Endometrial microvascular endothelial cells (primary cell): ENCODE data around the gene ITPR3. TPM values are rescaled to one million over a fixed set of nuclear protein-coding genes. Genes with fewer than 3 reads are reported as not detected.
"Not testable (repeated sequence)": the region's sequence is repeated elsewhere in the genome, so short reads cannot be mapped to it uniquely, and the experiment has no call there.

Experiments used
- in situ Hi-C: cut with HindIII; loops from 2 replicates; pipeline ENCODE4 v1.10.0; 2017; ENCODE audit warnings: low sequenced_read_pairs, low pct_unique_long_range_greater_than_20kb; ENCODE audit errors: inconsistent ontology term
- total RNA-seq: library from RNA; depleted of rRNA; stranded (reverse); fragments of >200 nt; gene quantifications from one replicate; pipeline ENCODE4 v1.2.3, GENCODE V29; 2015; ENCODE audit errors: inconsistent ontology term

ITPR3 gene
- total RNA-seq, 1 donor from 2014 or later = 56.0 TPM

DNA sequence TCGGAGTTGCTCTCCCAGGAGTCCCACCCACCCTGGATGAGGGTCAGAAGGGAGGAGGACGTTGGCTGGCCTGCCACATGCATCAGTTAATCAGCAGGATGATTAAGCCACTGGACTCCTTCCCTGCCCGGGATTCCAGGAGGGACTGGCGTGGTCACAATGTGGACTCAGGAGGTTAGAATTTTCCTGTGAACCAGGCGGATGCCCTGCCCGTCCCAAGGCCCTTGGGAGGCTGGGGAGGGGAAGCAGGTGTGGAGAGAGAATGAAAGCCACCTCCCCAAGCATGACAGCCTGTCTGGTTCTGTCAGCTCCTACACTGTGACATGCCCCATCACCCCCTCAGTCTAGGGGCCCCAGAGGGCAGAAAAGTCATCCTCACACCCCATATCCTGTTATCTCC lies 11.6 kb upstream of the ITPR3 start:
- in situ Hi-C loops = no loop called here

DNA sequence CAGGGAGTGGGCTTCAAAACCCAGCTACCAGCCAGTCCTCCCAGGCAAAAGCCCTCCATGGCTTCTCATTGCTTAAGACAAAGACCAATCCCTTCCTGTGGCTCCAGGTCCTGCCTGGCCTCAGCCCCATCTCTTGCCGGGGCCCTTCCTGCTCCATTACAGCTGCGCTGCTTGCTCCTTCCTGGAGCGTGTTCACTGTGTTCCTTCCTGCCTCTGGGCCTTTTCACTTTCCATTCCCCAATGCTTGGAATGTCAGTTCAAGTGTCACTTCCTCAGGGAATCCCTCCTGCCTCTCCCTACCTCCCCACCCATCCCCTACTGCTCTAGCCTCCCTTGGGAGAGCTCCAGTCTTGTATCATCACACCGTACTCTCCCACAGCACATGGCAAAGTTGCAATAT lies 11.1 kb upstream of the ITPR3 start:
- in situ Hi-C loops = no loop called here

DNA sequence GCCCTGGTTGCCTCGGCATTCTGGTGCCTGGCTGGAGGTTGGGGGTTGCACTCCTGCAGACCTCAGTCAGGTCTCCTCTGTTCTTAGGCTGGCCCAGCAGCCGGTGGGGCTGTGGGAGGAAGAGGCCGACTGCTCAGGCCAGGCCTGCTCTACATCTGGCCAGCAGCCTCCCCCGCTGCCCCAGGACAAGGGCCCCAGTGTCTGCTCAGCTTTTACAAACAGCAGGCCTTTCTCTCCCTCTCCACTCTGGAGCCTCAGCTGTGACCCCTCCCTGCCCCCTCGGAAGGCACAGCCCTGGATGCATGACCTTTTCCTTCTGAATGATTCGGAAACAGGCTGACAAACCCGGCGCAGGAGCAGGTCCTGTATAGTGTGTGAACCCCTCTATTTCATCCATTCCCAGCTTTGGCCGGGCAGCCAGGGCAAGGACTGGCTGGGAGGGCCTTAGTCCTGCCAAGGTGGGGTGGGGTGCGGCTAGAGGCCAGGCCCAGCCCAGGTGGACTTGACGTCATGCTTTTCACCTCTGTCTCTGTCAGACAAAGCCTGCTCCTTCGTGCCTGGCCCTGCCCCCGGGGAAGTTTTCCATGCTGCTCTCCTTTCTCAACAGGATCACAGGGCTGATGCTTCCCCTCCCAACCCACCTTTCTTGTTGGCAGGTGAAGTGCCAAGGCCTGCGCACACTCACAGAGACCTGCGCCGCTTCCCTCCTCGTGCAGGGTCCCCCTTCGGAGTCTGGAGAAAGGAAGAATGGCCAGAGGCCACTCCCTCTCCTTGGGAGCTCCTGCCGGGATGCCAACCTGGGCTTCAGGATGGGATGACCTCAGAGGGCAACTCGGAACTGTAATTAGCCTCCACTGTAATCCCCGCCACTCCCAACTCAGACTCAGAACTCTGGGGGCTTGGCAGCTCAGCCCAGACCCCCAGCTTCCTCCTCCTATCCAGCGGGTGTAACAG lies 10.1 kb upstream of the ITPR3 start:
- in situ Hi-C loops = no loop called here

DNA sequence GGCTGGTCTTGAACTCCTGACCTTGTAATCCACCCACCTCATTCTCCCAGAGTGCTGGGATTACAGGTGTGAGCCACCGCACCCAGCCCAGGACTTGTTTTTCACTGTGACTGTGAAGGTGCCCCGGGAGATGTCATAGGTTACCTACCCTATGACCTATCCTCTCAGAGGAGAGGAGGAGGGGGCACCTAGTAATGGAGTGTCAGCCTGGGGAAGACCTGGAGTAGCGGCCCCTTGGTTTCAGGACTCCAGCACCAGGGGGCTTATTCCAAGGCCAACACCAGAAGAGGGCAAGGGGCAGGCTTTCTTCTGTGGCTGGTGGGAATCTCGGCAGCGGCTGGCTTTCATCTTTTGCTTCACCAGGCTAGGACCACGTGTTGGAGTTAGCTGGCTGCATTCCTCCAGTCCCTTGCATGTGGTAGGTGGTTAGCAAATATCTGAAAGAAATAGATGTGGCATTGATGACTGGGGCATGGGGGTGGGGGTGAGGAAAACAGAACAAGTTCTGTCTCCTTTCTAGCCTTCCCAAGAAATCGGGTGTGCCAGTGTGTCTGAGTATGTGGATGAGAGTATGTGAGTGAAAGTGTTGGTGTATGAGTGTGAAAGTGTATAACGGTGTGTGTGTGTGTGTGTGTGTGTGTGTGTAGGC lies 7.9 kb upstream of the ITPR3 start:
- in situ Hi-C loops = no loop called here

DNA sequence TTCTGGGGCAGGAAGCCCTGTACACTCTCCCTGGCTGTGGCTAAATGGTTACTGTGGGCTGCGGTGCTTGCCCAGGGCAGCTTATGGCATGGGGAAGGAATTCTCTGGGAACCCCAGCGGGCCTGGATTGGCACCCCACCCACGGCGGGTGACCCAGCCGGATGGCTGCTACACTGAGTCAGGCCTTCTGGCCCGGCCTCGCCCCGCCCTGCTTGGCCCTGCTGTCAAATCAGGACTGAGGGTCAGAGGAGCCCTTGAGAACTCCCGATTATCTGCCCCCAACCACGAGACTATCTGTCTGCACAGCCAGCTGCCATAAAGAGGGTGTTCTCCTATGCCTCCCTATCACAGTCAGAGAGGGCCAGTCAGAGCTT lies 7.3 kb upstream of the ITPR3 start:
- in situ Hi-C loops = no loop called here

DNA sequence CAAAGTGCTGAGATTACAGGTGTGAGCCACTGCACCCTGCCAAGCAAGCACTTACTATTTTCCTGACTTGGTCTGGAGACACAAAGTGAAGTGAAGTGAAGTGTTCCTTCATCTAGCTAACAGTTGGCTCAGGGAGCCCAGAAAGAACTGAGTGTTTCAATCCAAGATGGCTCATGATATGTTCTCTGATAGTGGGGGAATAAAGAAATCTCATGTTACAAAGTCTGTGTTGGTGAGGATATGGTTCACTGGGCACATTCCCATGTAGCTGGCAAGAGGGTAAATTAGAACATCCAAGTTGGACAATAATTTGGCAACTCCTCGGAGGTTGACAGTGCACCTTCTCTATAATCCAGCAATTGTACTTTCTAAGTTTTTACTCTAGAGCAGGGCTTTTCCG lies 5.0 kb upstream of the ITPR3 start:
- in situ Hi-C loops = no loop called here

DNA sequence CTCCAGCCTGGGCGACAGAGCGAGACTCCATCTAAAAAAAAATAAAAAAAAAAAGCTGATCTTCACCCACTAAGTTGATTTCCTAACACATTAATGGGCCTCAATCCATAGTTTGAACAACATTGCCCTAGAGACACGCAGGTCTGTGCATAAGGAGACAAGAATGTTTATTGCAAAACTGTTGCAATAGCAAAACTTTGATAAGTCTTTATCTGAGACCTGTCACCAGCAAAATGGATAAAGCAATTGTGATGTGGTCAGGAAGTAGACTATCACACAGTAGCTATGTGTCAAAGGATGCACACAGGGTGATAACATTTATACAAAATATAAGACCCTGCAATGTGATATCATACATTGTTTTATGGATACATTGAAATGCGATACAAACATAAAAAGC lies 4.2 kb upstream of the ITPR3 start:
- in situ Hi-C loops = no loop called here

DNA sequence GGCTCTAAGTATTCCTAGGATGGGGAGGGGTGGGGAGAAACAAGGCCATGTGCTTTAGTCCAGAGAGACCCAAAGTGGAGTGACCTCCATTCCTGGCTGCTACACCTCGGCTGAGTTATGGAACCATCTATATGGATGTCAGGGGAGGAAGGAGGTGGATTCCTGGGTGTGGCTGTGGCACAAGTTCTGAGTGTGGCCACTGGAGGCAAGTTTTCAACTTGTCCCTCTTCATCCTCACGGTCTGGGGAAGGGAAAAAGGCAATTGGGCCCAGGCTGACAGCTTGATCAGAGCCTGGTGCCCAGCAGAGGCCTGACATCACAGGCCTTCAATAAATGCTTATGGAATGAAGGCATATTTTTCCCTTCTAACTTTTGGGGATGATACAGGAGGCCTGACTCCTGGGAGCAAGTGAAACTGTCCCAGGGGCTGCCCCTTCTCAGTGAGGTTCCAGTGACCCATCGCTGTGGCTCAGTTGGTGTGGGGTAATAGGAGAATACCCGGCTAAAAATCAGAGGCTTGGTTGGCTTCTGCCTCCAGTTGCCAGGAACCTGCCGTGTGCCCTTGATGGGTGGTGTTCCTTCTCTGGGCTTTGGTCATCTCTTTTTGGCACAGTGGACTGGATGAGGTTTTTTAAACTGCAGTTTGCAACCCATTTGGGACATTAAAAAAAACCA lies 1.8 kb upstream of the ITPR3 start:
- in situ Hi-C loops = no loop called here

DNA sequence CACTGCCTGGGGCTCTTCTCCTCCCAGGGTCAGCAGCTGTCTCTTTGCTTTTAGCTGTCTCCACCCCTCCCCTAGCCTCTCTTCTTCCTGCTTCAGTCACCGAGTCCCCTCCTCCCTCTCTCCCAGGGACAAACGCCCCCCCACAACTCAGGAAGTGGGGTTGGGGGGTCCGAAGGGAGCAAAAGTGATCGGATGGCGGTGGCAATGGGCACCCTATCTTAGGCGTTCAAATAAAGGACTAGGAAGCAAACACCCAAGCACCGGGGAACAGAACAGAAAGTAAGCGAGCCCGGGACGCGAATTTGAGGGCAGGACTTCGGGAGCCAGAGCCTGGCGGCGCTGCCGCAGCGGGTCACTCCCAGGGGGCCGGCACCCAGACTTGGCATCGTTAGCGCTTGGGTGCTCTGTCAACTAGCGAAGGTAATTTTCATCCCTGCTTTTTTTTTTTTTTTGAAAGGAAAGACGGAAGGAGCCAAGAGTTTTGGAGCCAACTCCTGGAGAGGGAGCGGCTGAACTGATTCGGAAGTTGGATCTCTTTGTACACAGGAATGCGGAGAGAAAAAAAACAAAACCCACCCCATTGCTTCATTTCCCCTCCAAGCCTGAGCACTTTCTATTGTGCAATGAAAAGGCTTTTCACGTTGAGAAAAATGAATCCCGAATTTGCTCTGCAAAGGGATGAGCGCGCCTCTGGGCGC lies 815 bp upstream of the ITPR3 start:
- in situ Hi-C loops = no loop called here

DNA sequence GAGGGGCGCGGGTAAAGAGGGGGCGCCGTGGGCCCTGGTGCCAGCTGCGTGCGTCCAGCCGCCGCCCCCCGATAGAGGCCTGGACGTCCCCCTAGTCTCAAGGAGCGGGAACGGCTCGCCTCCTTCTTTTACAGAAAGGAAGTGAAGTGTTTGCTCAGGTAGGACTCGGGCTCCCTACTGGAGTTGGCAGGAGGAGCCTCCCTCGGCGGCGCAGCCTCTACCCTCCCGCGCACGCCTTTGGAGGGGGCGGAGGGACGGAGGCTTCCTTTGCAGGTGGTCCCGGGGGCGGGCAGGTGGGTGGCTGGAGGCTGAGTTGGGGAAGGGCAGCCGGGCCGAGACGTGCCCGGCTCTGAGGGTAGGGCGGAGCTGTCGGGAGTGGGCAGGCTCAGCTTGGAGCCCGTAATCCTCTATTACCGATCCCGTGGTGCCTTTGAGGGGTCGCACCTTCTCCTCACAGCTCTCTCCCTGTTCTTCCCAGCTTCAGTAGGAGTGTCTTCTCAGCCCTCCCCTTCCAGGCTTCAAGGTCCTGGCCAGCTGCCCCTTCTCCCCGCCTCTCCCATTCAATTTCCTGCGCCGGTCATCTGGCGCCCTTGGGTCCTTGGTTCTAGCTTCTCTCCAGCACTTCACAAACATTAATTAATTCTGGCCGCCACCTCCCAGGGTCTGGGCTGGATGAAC lies 728 bp downstream of the ITPR3 start:
- in situ Hi-C loops = no loop called here

DNA sequence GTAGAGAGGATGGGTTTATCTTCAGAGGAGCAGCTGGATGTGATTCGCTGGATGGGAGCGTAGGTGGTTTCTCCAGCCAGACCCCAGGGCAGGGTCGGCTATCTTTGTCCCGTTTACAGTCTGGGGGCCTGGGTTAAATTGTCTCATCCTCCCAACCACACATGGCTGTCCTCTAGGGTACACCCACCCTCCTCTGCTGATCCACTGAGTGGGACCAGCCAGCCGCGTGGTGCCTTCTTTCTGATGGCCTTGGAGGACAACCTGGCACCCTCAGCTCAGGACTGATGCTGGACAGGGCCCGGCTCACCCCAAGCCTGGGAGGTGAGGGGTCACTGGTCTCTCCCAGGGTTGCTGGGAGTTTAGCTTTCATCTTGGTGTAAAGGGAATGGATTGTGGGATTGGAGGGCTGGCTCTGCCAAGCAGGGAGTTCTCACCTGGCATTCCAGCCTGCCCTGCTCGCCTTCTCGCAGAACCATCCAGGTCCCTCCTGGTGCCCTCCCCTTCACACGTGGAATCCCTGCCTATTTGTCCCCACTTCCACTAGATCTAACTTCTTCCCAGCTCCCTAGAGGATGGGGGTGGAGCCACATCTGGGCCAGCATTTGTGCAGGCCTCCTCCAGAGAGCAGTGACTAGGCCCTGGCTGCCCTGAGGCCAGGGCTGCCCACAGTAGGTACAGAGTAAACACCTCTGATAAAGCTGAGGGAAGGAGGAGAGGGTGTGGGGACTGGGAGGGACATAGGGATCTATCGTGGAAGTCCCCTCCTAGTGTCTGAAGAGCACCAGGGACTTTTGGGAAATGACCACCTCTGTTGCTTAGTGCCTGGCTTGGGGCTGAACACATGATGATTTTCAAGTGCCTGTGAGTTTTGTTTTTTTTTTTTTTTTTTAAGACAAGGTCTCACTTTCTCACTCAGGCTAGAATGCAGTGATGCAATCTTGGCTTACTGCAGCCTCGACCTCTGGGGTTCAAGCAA lies 1.6 kb downstream of the ITPR3 start:
- in situ Hi-C loops = no loop called here

DNA sequence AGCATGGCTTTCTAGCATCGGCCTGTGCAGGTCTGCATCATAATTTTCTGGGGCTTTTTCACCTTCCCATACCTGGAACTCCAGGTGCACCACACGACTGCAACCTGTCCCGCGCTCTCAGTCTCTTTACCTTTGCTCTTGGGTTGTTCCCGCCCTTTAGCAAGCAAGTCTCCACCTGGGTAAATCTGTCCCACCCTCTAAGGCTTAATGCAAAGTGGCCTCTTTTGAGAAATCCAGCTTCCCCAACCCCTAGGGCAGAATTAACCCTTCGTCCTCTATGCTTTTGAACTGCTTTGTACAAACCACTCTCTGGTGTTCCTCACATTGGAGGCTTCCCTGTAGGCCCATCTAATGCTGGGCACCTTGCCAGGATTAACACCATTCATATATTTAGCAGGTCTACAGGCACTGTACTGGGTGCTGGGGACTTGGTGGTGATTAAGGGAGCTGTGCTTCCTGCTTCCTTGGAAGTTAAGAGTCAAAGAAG lies 2.8 kb downstream of the ITPR3 start:
- in situ Hi-C loops = no loop called here

DNA sequence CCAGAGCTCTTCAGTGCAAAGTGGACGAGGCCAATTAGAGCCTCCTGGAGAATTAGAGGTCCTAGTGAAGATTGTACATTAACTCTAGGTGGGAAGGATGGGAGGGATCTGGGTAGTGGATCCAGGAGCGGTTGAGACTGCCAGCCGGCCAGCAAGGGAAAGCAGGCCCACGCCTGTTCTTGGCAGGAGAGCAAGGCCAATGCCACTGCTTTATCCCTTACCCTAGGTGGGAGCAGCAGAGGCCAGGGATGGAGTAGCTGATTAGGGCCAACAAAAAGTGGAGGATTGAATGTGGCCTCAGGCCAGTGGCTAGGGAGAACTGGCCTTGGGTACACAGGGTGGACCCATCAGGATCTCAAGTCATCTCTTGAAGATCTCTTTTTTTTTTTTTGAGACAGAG lies 3.7 kb downstream of the ITPR3 start:
- in situ Hi-C loops = no loop called here

DNA sequence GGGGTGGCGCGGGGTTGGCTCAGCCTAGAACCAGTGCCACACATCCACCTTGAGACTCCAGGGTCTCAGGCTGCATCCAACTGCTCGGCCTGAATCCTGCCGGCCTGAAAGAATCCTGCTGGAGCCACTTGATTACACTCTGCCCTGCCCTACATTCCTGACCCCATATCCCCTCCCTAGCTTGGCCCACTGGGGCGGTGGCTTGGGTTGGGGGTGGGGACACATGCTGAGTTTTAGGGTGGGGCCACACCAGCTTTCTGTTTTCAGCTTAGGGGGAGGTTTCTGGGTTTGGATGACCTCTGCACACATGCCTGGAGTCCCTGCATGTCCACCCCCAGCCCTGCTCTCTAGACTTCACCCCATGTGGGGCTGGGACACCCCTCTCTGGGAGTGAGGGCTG lies 6.8 kb downstream of the ITPR3 start:
- in situ Hi-C loops = no loop called here

DNA sequence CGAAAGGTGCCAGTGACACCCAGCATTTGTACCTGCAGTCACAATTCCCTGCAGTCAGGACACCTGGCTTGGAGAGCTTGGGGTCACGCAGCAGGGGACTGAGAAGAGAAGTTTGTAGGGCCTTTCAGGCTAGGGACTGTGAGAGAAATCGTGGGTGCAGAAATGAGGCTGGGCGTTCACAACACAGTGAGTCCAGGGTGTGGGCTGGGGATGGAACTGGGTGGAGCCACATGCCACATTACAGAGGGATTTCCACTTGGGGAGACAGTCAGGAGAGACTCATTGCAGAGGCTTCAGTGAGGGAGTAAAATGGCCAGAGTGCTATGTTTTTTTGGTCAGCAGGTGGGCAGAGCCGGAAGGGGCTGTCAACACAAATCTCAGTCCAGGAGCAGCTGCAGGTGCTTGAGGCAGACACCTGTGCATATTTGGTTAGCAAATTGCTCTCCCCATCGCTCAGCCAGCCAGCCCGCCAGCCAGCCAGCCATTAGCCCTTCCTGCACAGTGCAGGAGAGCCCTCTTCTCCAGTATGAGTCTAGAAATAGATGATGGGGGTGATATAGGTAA lies 7.4 kb downstream of the ITPR3 start:
- in situ Hi-C loops = no loop called here

DNA sequence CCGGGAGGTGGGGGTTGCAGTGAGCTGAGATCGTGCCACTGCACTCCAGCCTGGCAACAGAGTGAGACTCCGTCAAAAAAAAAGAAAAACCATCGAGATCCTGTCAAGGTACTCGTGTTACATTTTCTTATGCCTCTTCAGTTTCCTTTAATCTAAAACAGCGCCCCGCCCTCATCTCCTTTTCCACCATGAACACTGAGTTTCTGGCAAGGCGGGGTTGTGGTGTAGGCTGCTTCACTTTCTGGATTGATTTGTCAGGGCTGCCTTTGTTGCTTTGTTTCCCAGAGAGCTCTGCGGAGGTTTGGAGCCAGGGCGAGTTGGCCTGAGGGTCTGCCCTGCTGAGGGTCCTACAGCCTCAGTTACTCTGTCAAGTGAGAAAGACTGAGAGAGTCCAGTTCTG lies 8.9 kb downstream of the ITPR3 start:
- in situ Hi-C loops = no loop called here

DNA sequence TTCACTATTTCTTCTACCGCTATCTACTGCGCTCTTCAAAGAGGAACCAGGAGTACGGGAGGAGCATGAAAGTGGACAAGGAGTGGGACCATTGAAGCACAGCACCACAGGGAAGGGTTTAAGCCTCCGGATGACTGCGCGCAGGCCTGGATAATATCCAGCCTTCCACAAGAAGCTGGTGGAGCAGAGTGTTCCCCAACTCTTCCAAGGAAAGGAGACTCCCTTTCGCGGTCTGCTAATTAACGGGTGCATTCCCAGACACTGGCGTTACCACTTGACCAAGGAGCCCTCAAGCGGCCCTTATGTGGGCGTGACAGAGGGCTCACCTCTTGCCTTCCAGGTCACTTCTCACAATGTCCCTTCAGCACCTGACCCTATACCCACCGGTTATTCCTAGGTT lies 10.4 kb downstream of the ITPR3 start:
- in situ Hi-C loops = not testable (repeated sequence)
